ENCODE data around the gene ZBTB44.
"Not testable (repeated sequence)": the region's sequence is repeated elsewhere in the genome, so short reads cannot be mapped to it uniquely, and the experiment has no call there.

The ZBTB44 gene

GRCh38 chr11:130246738-130247137 lies 68.0 kb downstream of the ZBTB44 start:
- no peak for DNase-seq

DNA sequence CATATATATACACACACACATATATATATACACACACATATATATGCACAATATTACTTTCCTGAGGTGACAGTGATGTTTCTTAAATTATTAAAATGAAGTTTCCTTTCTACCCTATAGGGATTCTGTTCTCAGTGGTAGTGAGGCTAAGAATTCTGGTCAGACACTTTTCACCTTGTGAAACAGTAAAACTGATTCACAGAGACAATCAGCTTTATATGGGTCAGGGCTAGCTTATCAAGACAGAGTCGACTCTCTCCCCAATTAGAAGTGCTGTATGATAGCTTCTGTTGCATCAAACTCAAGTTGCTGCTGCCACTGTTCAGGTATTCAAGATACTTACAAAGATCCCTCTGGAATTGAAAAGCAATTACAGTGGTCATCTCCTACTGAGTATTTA lies 68.4 kb downstream of the ZBTB44 start:
- no peak for DNase-seq

- DNase-seq: not testable (repeated sequence)
These were observed 69.3 kb downstream of the ZBTB44 start for GRCh38 chr11:130245375-130245774.

GRCh38 chr11:130244848-130245247 lies 69.9 kb downstream of the ZBTB44 start:
- no peak for DNase-seq

DNA sequence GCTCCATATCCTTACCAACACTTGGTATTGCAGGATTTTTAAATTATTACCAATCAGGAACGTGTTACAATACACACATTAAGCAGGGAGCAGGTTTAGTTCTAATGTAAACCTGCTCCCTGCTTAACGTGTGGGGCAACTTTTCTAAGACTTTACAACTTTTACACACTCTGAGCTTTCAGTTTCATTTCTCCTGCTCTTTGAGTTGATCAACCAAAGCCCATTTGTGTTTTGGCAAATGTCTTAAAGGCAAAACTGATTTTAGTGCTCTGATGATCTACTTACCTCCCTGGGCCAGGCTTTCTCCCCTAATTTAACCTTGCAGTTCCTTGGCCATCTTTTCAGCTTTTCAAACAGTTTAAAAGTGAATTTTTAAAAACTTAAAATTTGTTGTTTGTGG lies 70.9 kb downstream of the ZBTB44 start:
- no peak for DNase-seq

DNA sequence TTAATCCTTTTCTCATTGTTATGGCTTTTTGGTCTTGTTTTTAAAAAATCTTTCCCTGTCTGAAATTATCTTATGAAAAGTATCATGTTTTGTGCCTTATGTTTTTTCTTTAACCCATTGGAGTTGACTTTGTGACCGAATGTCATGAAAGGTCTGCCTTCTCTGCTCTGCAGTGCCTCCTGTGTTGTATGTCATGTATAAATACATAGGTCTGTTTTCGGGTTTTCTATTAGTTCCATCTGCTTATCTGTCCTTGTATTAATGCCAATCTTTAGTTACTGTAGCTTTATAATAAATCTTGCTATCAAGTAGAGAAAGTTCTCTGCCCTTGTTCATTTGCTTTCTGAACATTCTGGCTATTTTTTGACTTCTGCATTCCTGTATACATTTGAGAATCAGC lies 73.0 kb downstream of the ZBTB44 start:
- DNase-seq: no peak

DNA sequence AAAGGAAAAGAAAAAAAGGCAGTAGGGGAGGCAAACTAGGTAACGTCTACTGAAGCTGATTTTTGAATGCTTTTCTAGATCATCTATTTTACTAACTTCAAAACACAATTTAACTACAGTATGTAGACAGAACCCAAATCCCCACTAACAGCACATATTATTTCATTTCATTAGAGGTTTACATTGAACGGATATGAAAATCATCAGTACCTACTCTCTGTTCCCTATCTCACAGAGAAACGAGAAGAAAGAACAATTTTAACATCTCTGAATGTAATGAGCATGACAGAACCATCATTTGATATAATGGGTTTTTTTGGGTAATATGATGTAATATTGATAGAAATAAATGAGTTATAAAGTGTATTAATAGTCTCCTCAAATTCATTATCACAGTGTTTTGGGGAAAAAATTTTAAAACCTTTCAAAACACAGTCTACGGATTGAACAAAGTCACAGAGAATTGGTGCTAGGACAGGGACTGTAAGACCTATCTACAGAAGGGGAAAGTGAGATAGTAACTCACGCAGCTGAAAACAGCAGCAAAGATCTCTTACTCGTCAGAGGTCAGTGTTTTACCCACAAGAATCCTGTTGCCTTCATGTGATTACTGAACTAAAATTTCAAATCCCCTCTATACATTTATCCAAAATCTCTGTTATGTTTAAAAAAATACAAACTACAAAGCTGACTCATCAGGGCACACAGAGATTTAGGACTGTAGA lies 77.3 kb downstream of the ZBTB44 start:
- no peak for DNase-seq

GRCh38 chr11:130234315-130234714 lies 80.4 kb downstream of the ZBTB44 start:
- no peak for DNase-seq

- not testable (repeated sequence) for DNase-seq
These were observed 80.8 kb downstream of the ZBTB44 start for GRCh38 chr11:130233888-130234287.

DNA sequence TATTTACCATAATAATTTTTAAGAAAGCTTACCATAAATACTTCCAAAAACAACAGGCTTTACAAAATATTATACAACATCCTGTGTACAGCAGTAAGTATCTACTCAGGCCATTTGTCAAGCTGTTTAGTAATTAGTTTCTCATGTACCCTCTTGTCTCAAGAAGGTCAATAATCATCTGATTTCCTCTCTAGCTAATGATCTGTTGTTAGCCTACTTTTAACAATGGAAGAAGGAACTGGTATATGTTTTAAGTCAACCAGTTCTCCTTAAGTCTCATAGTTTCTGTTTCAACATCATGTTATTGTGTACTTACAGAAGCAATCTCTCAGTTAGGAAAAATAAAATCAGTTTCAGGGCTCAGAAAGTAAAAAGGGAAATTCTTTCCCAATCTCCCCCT lies 81.2 kb downstream of the ZBTB44 start:
- DNase-seq: not testable (repeated sequence)

DNA sequence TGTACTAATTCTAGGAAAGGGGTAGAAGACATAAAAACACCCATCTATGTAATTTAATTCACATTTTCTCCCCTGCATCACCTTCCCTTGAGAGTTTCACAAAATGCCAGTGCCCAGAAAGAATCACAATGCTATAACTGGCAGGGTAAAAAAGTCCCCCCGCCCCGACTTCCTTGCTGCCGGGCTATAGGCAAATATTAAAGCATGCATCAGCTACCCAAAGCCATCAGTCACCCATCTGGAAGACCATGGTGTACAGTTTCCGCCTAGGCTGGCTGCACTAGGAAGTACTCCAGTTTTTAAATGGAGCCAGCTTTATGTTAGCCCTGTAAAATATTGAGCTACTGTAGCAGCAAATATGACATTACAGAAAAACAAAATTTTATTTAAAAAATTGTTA lies 87.3 kb downstream of the ZBTB44 start:
- no peak for DNase-seq

- no peak for DNase-seq
These were observed 91.3 kb downstream of the ZBTB44 start for GRCh38 chr11:130223291-130223971.

GRCh38 chr11:130220311-130221035 lies 94.2 kb downstream of the ZBTB44 start:
- DNase-seq: no peak

DNA sequence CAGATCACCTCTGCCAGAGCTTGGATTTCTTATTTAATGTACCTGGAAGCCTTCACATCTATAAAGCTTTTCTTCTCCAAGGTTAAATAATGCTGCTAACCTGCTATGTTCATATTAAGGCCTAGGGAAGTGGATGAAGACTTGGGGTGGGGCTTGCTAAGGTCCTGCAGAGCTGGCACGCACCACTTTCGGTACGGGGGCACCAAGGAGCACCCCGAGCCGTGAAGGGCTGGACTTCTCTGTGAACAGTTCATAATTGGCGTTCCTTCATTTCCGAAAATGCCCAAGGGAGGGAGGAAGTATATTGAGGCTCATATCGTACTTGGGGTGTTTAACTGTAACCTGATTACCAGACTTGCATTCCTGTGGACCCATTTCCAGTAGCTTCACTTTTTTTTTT lies 95.6 kb downstream of the ZBTB44 start:
- no peak for DNase-seq

DNA sequence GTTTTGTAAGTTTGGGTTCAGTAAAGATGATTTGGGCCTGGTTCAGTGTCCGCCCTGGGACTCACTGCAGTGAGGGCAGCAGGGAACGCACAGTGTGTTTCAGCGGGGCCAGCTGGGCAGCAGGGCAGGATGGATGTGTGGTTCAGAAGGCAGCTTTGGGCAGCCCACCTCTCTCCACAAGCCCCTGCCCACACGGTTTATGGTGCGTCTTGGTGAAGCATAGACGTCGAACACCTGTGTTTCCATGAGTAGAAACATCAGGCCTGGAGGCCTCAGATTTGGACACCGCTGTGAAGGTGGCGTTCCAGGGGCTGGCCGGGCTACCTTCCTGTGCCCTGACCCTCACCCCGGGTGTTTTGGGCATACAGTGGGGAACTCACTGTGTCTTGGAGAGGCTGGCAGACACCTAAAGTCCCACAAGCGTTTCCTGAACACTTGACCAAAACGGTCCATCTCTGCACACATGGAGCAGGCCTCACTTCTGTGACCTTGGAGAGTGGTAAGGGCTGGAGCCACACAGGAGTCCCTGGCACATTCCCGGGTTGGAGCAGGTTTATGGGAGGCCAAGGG lies 96.1 kb downstream of the ZBTB44 start:
- no peak for DNase-seq

DNA sequence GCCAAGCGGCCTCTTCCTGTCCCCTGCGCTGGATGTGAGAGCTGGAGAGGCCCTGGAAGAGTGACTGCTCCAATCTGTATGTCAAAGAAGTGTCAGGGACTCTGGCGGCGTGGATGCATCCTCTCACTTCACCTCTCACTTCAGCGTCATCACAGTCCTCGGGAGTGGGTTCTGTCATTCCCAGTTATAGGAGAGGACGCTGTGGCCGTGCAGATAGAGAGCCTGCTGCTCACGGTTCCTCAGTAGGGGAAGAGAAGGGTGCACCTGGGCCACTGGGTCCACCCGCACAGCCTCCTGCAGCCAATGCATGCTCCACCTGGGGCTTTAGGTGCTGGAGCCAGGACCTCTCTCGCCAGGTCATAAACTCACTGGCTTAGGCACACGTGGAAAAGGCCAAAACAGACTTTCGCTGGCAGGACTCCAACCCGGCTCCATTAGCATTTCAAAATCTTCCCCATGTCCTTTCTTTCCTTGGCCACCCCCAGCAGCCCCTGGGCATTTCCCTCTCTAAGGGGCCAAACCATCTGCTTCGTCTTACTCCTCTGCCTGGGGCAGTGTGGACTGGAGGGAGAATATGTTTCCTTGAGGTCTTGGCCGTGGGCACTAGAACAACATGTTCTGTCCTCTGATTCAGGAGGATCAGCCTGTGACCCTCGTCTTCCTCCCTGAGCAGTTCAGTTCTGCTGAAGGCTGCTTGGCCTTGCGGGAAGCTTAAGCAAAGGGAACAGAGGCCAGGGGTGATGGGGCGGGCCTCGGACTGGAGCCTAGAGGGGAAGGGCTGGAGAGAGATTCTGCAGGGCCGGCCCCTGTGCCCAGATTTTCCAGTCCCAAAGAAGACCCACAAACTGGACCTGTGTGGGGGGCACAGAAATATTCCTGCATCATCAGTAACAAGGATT lies 97.3 kb downstream of the ZBTB44 start:
- DNase-seq: no peak

DNA sequence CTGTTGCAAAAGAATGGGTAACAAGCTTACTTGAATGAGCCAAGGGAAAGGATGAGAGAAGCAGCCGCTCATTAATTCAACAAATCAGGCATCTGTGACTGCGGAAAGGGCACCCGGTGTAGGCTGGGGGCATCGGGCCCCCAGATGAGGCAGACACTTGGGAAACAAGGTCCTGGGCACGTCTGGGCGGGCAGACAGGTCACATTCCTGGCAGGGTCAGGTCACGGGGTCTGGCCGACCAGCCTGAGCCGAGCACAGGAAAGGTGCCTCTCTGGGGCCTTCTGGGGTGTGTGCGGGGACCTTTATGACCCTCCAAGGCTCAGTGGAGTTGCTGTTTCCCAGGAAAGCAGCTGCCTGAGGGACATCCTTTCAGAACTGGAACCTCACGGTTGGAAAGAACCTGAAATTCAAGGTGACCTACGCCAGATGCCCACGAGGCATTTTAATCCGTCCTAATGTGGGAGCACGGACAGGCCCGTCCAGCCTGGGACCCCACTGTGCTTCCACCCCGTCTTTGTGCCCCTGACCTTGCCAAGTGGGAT lies 98.1 kb downstream of the ZBTB44 start:
- DNase-seq: no peak

- no peak for DNase-seq
These were observed 98.5 kb downstream of the ZBTB44 start for GRCh38 chr11:130216221-130216550.

DNA sequence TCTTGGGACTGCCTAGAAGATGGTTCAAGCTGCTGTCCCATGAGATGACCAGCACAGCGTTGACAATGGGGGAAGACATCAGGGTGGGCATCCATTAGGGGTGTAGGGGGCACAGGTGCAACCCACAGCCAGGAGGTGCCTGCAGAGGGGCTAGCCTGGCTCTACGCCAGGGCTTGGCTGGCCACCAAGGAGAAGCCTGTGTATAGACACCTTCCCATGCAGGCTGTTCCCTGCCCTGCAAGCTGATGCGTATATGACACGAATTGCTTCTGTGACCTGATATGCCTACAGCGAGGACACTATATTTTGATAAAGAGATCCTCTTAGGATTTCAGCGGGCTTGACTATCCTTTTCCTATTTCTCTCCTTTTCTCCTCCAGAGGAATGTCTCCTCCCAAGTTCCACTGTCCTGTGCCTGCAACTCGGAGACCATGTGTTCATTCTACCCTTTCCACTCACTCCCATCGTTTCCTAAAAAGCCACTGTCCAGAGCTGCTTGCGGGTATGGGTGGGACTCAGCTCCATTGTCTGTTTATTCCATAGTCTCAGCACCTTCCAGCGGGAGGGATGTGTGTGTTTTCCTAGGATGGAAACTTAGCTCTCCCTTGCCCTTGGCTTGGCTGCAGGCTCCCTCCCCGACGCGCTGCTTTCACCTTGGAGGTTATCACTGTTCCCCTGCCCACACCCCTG lies 99.0 kb downstream of the ZBTB44 start:
- no peak for DNase-seq

GRCh38 chr11:130214861-130215530 lies 99.7 kb downstream of the ZBTB44 start:
- DNase-seq: no peak

DNA sequence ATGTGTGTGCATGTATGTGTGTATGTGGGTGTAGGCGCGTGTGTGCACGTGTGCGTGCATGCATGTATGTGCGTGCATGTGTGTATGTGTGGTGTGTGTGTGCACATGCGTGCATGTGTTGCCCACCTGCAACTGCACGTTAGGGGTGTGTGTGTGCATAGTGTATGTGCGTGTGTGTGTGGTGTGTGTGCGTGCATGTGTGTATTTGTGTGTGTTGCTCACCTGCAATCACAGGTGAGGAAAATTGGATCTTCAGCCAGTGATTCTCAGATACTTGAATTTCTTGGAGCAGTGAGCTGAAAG lies 100.8 kb downstream of the ZBTB44 start:
- no peak for DNase-seq

Measured in DMS53 (cell line).